ENCODE data around the gene KIF3A. TPM values are rescaled to one million over a fixed set of nuclear protein-coding genes. Genes with fewer than 3 reads are reported as not detected.

Gene KIF3A
- total and polyA plus RNA-seq, 7 donors = 1.2 to 19.9 (median 7.1) TPM

- Histone ChIP-seq H3K4me1 (peaks cover 0 to 53% (median 39%) of the 10 kb centered on the region in 4 donors), H3K36me3 (no peaks in the 10 kb centered on the region), H3K27ac (no peak overlapping the region), H3K27me3 (no peaks in the 10 kb centered on the region), H3K9me3 (no peaks in the 10 kb centered on the region), H3K4me3 (no peak overlapping the region)
- WGBS, 2 donors = 84 to 86% methylated on average over 5 of the region's 5 CpGs
- intact Hi-C loops (cut with DNase I) = no loop called here
- TF ChIP-seq POLR2AphosphoS5 (IDR thresholded peaks at IDR 0.05) (no peak), EP300 (IDR thresholded peaks at IDR 0.05) (no peak), CTCF (IDR thresholded peaks at IDR 0.05) (no peak), POLR2A (IDR thresholded peaks at IDR 0.05) (no peak)
- DNase-seq = peak; percentile 37
Observed at GRCh38 chr5:132773114-132773513, 35.8 kb upstream of the KIF3A start.

GRCh38 chr5:132772291-132773070, 35.1 kb upstream of the KIF3A start:
- no peaks in the 10 kb centered on the region for H3K27me3 ChIP-seq
- H3K36me3 ChIP-seq = no peaks in the 10 kb centered on the region
- H3K9me3 ChIP-seq = no peaks in the 10 kb centered on the region
- H3K27ac ChIP-seq = peak overlapping the region in 3 of 4 donors; percentile 36 to 64 (median 46)
- WGBS, 2 donors = 67 to 92% methylated on average over 8 of the region's 8 CpGs
- no peak overlapping the region for H3K4me3 ChIP-seq
- peaks cover 0 to 53% (median 38%) of the 10 kb centered on the region in 4 donors for H3K4me1 ChIP-seq
- peak; percentile 35 for DNase-seq
- TF ChIP-seq POLR2AphosphoS5 (IDR thresholded peaks at IDR 0.05) = no peak
- no peak for TF ChIP-seq POLR2A (IDR thresholded peaks at IDR 0.05)
- no peak for TF ChIP-seq EP300 (IDR thresholded peaks at IDR 0.05)
- no peak for TF ChIP-seq CTCF (IDR thresholded peaks at IDR 0.05)
- intact Hi-C loops (cut with DNase I) = no loop called here

- intact Hi-C loops (cut with DNase I) = no loop called here
- Histone ChIP-seq H3K36me3 (no peaks in the 10 kb centered on the region), H3K4me3 (no peak overlapping the region), H3K27me3 (no peaks in the 10 kb centered on the region), H3K9me3 (no peaks in the 10 kb centered on the region), H3K4me1 (peaks cover 0 to 59% (median 43%) of the 10 kb centered on the region in 4 donors), H3K27ac (peak overlapping the region in 3 of 4 donors; percentile 38 to 64 (median 46))
- peak; percentile 81 for DNase-seq
- WGBS, 2 donors = 76 to 90% methylated on average over 8 of the region's 8 CpGs
- TF ChIP-seq POLR2A (IDR thresholded peaks at IDR 0.05) = no peak
Observed at GRCh38 chr5:132771503-132771998, 34.2 kb upstream of the KIF3A start.

GRCh38 chr5:132770476-132771159, 33.3 kb upstream of the KIF3A start:
- peak overlapping the region in 3 of 4 donors; percentile 38 to 64 (median 46) for H3K27ac ChIP-seq
- no peaks in the 10 kb centered on the region for H3K27me3 ChIP-seq
- WGBS, 2 donors = 84 to 94% methylated on average over 8 of the region's 8 CpGs
- H3K36me3 ChIP-seq = no peaks in the 10 kb centered on the region
- no peak overlapping the region for H3K4me3 ChIP-seq
- DNase-seq = peak; percentile 62
- TF ChIP-seq POLR2AphosphoS5 (IDR thresholded peaks at IDR 0.05) = no peak
- no peak for TF ChIP-seq CTCF (IDR thresholded peaks at IDR 0.05)
- TF ChIP-seq EP300 (IDR thresholded peaks at IDR 0.05) = no peak
- no peak for TF ChIP-seq POLR2A (IDR thresholded peaks at IDR 0.05)
- H3K9me3 ChIP-seq = no peaks in the 10 kb centered on the region
- intact Hi-C loops (cut with DNase I) = no loop called here
- peaks cover 0 to 51% (median 34%) of the 10 kb centered on the region in 4 donors for H3K4me1 ChIP-seq

GRCh38 chr5:132768485-132768868, 31.1 kb upstream of the KIF3A start:
- 97 to 98% methylated on average over 3 of the region's 3 CpGs for WGBS, 2 donors
- no peaks in the 10 kb centered on the region for H3K27me3 ChIP-seq
- H3K27ac ChIP-seq = no peak overlapping the region
- H3K36me3 ChIP-seq = peaks cover 6 to 18% (median 11%) of the 10 kb centered on the region in 4 donors
- TF ChIP-seq CTCF (IDR thresholded peaks at IDR 0.05) = no peak
- TF ChIP-seq EP300 (IDR thresholded peaks at IDR 0.05) = no peak
- no peak for TF ChIP-seq POLR2AphosphoS5 (IDR thresholded peaks at IDR 0.05)
- no peak for TF ChIP-seq POLR2A (IDR thresholded peaks at IDR 0.05)
- no peaks in the 10 kb centered on the region for H3K9me3 ChIP-seq
- H3K4me1 ChIP-seq = peaks cover 0 to 44% (median 26%) of the 10 kb centered on the region in 4 donors
- intact Hi-C loops (cut with DNase I) = no loop called here
- DNase-seq = no peak
- no peak overlapping the region for H3K4me3 ChIP-seq
